GM19395 (cell line): ENCODE measurements around the gene SCYGR8.

Experiments
- ATAC-seq: cut with Tn5 transposase; IDR thresholded peaks from one replicate; pipeline ENCODE4 v1.9.1; 2021; ENCODE audit warnings: mild to moderate bottlenecking, moderate library complexity; ENCODE audit not compliant: unreplicated experiment

SCYGR8 gene

GRCh38 chr2:227759411-227760118, 13.9 kb downstream of the SCYGR8 start:
- no peak for ATAC-seq

GRCh38 chr2:227761740-227762476, 16.2 kb downstream of the SCYGR8 start:
- no peak for ATAC-seq

GRCh38 chr2:227765788-227766372, 20.2 kb downstream of the SCYGR8 start:
- peak; percentile 19 for ATAC-seq

- peak; percentile 99 for ATAC-seq
Observed at GRCh38 chr2:227766373-227766883, 20.7 kb downstream of the SCYGR8 start.

GRCh38 chr2:227767830-227768229, 22.1 kb downstream of the SCYGR8 start:
- ATAC-seq: no peak

- no peak for ATAC-seq
Observed at GRCh38 chr2:227772197-227772661, 26.5 kb downstream of the SCYGR8 start.

- ATAC-seq: no peak
Observed at GRCh38 chr2:227772932-227773331, 27.2 kb downstream of the SCYGR8 start.

GRCh38 chr2:227774011-227774624, 28.4 kb downstream of the SCYGR8 start:
- ATAC-seq: no peak

GRCh38 chr2:227774895-227775842, 29.5 kb downstream of the SCYGR8 start:
- no peak for ATAC-seq

GRCh38 chr2:227780981-227781615, 35.4 kb downstream of the SCYGR8 start:
- ATAC-seq: no peak

- ATAC-seq: no peak
Observed at GRCh38 chr2:227781841-227782240, 36.1 kb downstream of the SCYGR8 start.

GRCh38 chr2:227782804-227783203, 37.1 kb downstream of the SCYGR8 start:
- ATAC-seq: peak; percentile 4

- ATAC-seq: peak; percentile 98
Observed at GRCh38 chr2:227783404-227784138, 37.9 kb downstream of the SCYGR8 start.

- no peak for ATAC-seq
Observed at GRCh38 chr2:227785293-227785692, 39.6 kb downstream of the SCYGR8 start.

GRCh38 chr2:227788561-227789018, 42.9 kb downstream of the SCYGR8 start:
- no peak for ATAC-seq

- no peak for ATAC-seq
Observed at GRCh38 chr2:227789803-227790202, 44.1 kb downstream of the SCYGR8 start.

GRCh38 chr2:227793148-227793712, 47.5 kb downstream of the SCYGR8 start:
- ATAC-seq: no peak
